DOHH2 (cell line): ENCODE results near the gene FBN2.

ENCODE experiments used
- H3F3A ChIP-seq: fragments of 200-600 bp; sonication (generic), shearing (Covaris generic); 2 replicates; pipeline ENCODE4 v1.6.0; 2016; ENCODE audit warnings: antibody characterized with exemption, mild to moderate bottlenecking; ENCODE audit not compliant: control insufficient read depth, insufficient read depth
- H3K27ac ChIP-seq: fragments of 200-600 bp; sonication (generic); 2 replicates; pipeline ENCODE4 v1.5.1; 2014; ENCODE audit warnings: low read depth, mild to moderate bottlenecking, low read length, moderate library complexity
- H3K27me3 ChIP-seq: fragments of 200-600 bp; sonication (generic); 2 replicates; pipeline ENCODE4 v1.6.1; 2014; ENCODE audit warnings: mild to moderate bottlenecking, low read length, mixed read lengths; ENCODE audit not compliant: control insufficient read depth
- H3K36me3 ChIP-seq: fragments of 200-600 bp; sonication (generic); 2 replicates; pipeline ENCODE4 v1.6.1; 2014; ENCODE audit warnings: mild to moderate bottlenecking, low read length, moderate library complexity, mixed read lengths; ENCODE audit not compliant: control insufficient read depth
- H3K4me1 ChIP-seq: fragments of 200-600 bp; sonication (generic); 2 replicates; pipeline ENCODE4 v1.6.1; 2014; ENCODE audit warnings: mild to moderate bottlenecking, low read length, mixed read lengths; ENCODE audit not compliant: control insufficient read depth
- H3K4me2 ChIP-seq: fragments of 200-600 bp; sonication (generic); 2 replicates; pipeline ENCODE4 v1.6.0; 2014; ENCODE audit warnings: mild to moderate bottlenecking, low read length, moderate library complexity
- H3K4me3 ChIP-seq: fragments of 200-600 bp; sonication (generic); 2 replicates; pipeline ENCODE4 v1.5.1; 2014; ENCODE audit warnings: mild to moderate bottlenecking, low read length, mixed read lengths
- H3K79me2 ChIP-seq: fragments of 200-600 bp; sonication (generic); 2 replicates; pipeline ENCODE4 v1.6.1; 2014; ENCODE audit warnings: mild to moderate bottlenecking, low read length, mixed read lengths; ENCODE audit not compliant: control insufficient read depth
- H3K9me2 ChIP-seq: fragments of 200-600 bp; sonication (generic); replicated peaks from 2 replicates; pipeline ENCODE4 v1.6.1; 2014; ENCODE audit warnings: mild to moderate bottlenecking, low read length, mixed read lengths; ENCODE audit not compliant: control insufficient read depth
- H3K9me3 ChIP-seq: fragments of 200-600 bp; sonication (generic); 2 replicates; pipeline ENCODE4 v1.6.1; 2014; ENCODE audit warnings: antibody characterized with exemption, low read length, mixed read lengths; ENCODE audit not compliant: control insufficient read depth, insufficient read depth
- H4K20me1 ChIP-seq: fragments of 200-600 bp; sonication (generic); 2 replicates; pipeline ENCODE4 v1.6.0; 2014; ENCODE audit warnings: low read depth, mild to moderate bottlenecking, antibody characterized with exemption, low read length, moderate library complexity; ENCODE audit not compliant: control insufficient read depth, insufficient read depth
- CTCF ChIP-seq: fragments of 200-600 bp; sonication (generic); IDR thresholded peaks from one replicate; pipeline ENCODE4 v1.5.1; 2014; ENCODE audit warnings: antibody characterized with exemption, mild to moderate bottlenecking, low read depth, low read length; ENCODE audit not compliant: poor library complexity, severe bottlenecking
- EZH2phosphoT487 ChIP-seq: fragments of 200-600 bp; sonication (generic); IDR thresholded peaks from 2 replicates; pipeline ENCODE4 v1.6.1; 2017; ENCODE audit warnings: borderline replicate concordance, mild to moderate bottlenecking, antibody characterized with exemption, low read length, moderate library complexity, mixed read lengths

The FBN2 gene

GRCh38 chr5:128271859-128272464, 266.1 kb downstream of the FBN2 start:
- Histone ChIP-seq H3K79me2 (no peaks in the 10 kb centered on the region), H4K20me1 (no peaks in the 10 kb centered on the region), H3F3A (no peaks in the 10 kb centered on the region), H3K4me2 (no peak overlapping the region), H3K4me3 (no peak overlapping the region), H3K36me3 (no peaks in the 10 kb centered on the region), H3K27me3 (no peaks in the 10 kb centered on the region), H3K9me3 (no peaks in the 10 kb centered on the region), H3K27ac (no peak overlapping the region), H3K9me2 (no peaks in the 10 kb centered on the region), H3K4me1 (no peaks in the 10 kb centered on the region)
- TF ChIP-seq CTCF (no peak), EZH2phosphoT487 (no peak)

- no peak overlapping the region for H3K4me3 ChIP-seq
- TF ChIP-seq CTCF (no peak), EZH2phosphoT487 (no peak)
- H3K27me3 ChIP-seq = no peaks in the 10 kb centered on the region
- H3K4me2 ChIP-seq = no peak overlapping the region
- H3K27ac ChIP-seq = no peak overlapping the region
- H3K4me1 ChIP-seq = no peaks in the 10 kb centered on the region
- H3K36me3 ChIP-seq = no peaks in the 10 kb centered on the region
- no peaks in the 10 kb centered on the region for H4K20me1 ChIP-seq
- H3K79me2 ChIP-seq = no peaks in the 10 kb centered on the region
- no peaks in the 10 kb centered on the region for H3K9me2 ChIP-seq
- H3F3A ChIP-seq = no peaks in the 10 kb centered on the region
- no peaks in the 10 kb centered on the region for H3K9me3 ChIP-seq
Observed at GRCh38 chr5:128271071-128271470, 267.0 kb downstream of the FBN2 start.

- no peak overlapping the region for H3K4me3 ChIP-seq
- H3K4me1 ChIP-seq = no peaks in the 10 kb centered on the region
- H3F3A ChIP-seq = no peaks in the 10 kb centered on the region
- H3K27me3 ChIP-seq = no peaks in the 10 kb centered on the region
- no peaks in the 10 kb centered on the region for H4K20me1 ChIP-seq
- H3K36me3 ChIP-seq = no peaks in the 10 kb centered on the region
- H3K27ac ChIP-seq = no peak overlapping the region
- TF ChIP-seq CTCF (no peak), EZH2phosphoT487 (no peak)
- no peaks in the 10 kb centered on the region for H3K9me2 ChIP-seq
- H3K4me2 ChIP-seq = no peak overlapping the region
- H3K79me2 ChIP-seq = no peaks in the 10 kb centered on the region
- H3K9me3 ChIP-seq = no peaks in the 10 kb centered on the region
Observed at GRCh38 chr5:128264564-128265360, 273.3 kb downstream of the FBN2 start.
